Astrocyte of the cerebellum (primary cell): ENCODE results near the gene SERPINI2.

Experiments
- DNase-seq: peaks from one replicate; pipeline ENCODE4 v3.0.0-alpha.2; 2011; ENCODE audit warnings: low read depth
- H3K4me3 ChIP-seq: 2 replicates; pipeline ENCODE4 v1.5.1; 2011; ENCODE audit warnings: mild to moderate bottlenecking, low read depth, low read length, moderate library complexity
- CTCF ChIP-seq: IDR thresholded peaks from 2 replicates; pipeline ENCODE4 v1.5.1; 2012; ENCODE audit warnings: low read length, low read depth, moderate library complexity, mild to moderate bottlenecking; ENCODE audit errors: missing control alignments
- in situ Hi-C: cut with HindIII; loops from 2 replicates; pipeline ENCODE4 v1.10.0; 2017; ENCODE audit warnings: low sequenced_read_pairs

SERPINI2 gene

GRCh38 chr3:167483708-167484475, 10.1 kb upstream of the SERPINI2 start:
- no peak for DNase-seq
- H3K4me3 ChIP-seq: no peak overlapping the region
- no peak for TF ChIP-seq CTCF
- in situ Hi-C loops: no loop called here

GRCh38 chr3:167481164-167481563, 7.3 kb upstream of the SERPINI2 start:
- H3K4me3 ChIP-seq: no peak overlapping the region
- no peak for DNase-seq
- no peak for TF ChIP-seq CTCF
- in situ Hi-C loops: no loop called here

GRCh38 chr3:167480748-167481147, 6.9 kb upstream of the SERPINI2 start:
- no peak for DNase-seq
- H3K4me3 ChIP-seq: no peak overlapping the region
- no peak for TF ChIP-seq CTCF
- in situ Hi-C loops: no loop called here

GRCh38 chr3:167469381-167469780, 4.5 kb downstream of the SERPINI2 start:
- in situ Hi-C loops: no loop called here

GRCh38 chr3:167467848-167468611, 5.8 kb downstream of the SERPINI2 start:
- no peak overlapping the region for H3K4me3 ChIP-seq
- DNase-seq: no peak
- in situ Hi-C loops: no loop called here
- no peak for TF ChIP-seq CTCF

More at GRCh38 chr3:167469381-167469780, 4.5 kb downstream of the SERPINI2 start:
- no peak for DNase-seq
- no peak overlapping the region for H3K4me3 ChIP-seq
- TF ChIP-seq CTCF: no peak

GRCh38 chr3:167466966-167467365, 6.9 kb downstream of the SERPINI2 start:
- no peak for DNase-seq
- no peak overlapping the region for H3K4me3 ChIP-seq
- TF ChIP-seq CTCF: no peak
- in situ Hi-C loops: no loop called here
